ENCODE results near the gene SAT2. TPM values are rescaled to one million over a fixed set of nuclear protein-coding genes. Genes with fewer than 3 reads are reported as not detected.

The SAT2 gene
- total and polyA plus RNA-seq, 2 experiments from 2014 or later: 56.7 to 69.4 TPM

GRCh38 chr17:7623661-7624060 is 4.0 kb downstream of the SAT2 start:
- Histone ChIP-seq H4K20me1 (replicated peaks; ENCODE audit: insufficient read depth) (no peaks in the 10 kb centered on the region), H3K36me3 (ENCODE audit: insufficient read depth) (no peaks in the 10 kb centered on the region), H2AFZ (no peak overlapping the region), H3K79me2 (replicated peaks; ENCODE audit: insufficient read depth) (peaks cover 4% of the 10 kb centered on the region; the same call in 1 of the 2 replicates), H3K4me2 (no peak overlapping the region), H3K27ac (ENCODE audit: low read depth) (no peak overlapping the region), H3K4me1 (ENCODE audit: insufficient read depth) (peaks cover 7% of the 10 kb centered on the region), H3F3A (replicated peaks; ENCODE audit: low read depth) (peaks cover 11% of the 10 kb centered on the region; the same call in 1 of the 2 replicates), H3K27me3 (ENCODE audit: insufficient read depth) (no peaks in the 10 kb centered on the region), H3K4me3 (no peak overlapping the region), H3K9me2 (ENCODE audit: insufficient read depth) (no peaks in the 10 kb centered on the region)
- peaks cover 9% of the 10 kb centered on the region for H3K4me1 Mint-ChIP-seq
- no peak overlapping the region for H3K27ac Mint-ChIP-seq
- no peak for TF ChIP-seq ZNF462 (CRISPR knock-in tag; IDR thresholded peaks at IDR 0.05)
- no peak for TF ChIP-seq POLR2AphosphoS5 (IDR thresholded peaks at IDR 0.05; ENCODE audit: low read depth)
- TF ChIP-seq STAT1 (IDR thresholded peaks at IDR 0.05; ENCODE audit: unreplicated experiment): no peak
- TF ChIP-seq ETS1 (IDR thresholded peaks at IDR 0.05): no peak
- no peak for TF ChIP-seq EZH2 (IDR thresholded peaks at IDR 0.05; ENCODE audit: low read depth, unreplicated experiment)
- no peak for TF ChIP-seq EZH2phosphoT487 (IDR thresholded peaks at IDR 0.05; ENCODE audit: unreplicated experiment)
- TF ChIP-seq CTCF (conservative IDR thresholded peaks at IDR 0.05; ENCODE audit: low read depth in 2 of 2): no peak
- TF ChIP-seq REST (IDR thresholded peaks at IDR 0.05; ENCODE audit: unreplicated experiment): no peak
- no peak for TF ChIP-seq ZNF114 (CRISPR knock-in tag; IDR thresholded peaks at IDR 0.05)
- H3K27me3 Mint-ChIP-seq (ENCODE audit: insufficient read depth, low read depth, poor library complexity): peaks cover 10% of the 10 kb centered on the region
- ATAC-seq (no peak), DNase-seq (ENCODE audit: low spot score) (no peak)
- H3K9me3 Mint-ChIP-seq: no peaks in the 10 kb centered on the region
- peaks cover 13% of the 10 kb centered on the region; the same call in 2 of the 3 replicates for H3K36me3 Mint-ChIP-seq (ENCODE audit: low read depth)
- no peak overlapping the region for H3K4me3 Mint-ChIP-seq

Data from GM23338 (cell line).